Measurements from ENCODE around the gene RAB32. TPM values are rescaled to one million over a fixed set of nuclear protein-coding genes. Genes with fewer than 3 reads are reported as not detected.

Gene RAB32
- polyA plus RNA-seq, 1 of the 3 experiments (the other 2 are of a cell fraction) = 36.9 TPM

- TF ChIP-seq, protein P1, sequence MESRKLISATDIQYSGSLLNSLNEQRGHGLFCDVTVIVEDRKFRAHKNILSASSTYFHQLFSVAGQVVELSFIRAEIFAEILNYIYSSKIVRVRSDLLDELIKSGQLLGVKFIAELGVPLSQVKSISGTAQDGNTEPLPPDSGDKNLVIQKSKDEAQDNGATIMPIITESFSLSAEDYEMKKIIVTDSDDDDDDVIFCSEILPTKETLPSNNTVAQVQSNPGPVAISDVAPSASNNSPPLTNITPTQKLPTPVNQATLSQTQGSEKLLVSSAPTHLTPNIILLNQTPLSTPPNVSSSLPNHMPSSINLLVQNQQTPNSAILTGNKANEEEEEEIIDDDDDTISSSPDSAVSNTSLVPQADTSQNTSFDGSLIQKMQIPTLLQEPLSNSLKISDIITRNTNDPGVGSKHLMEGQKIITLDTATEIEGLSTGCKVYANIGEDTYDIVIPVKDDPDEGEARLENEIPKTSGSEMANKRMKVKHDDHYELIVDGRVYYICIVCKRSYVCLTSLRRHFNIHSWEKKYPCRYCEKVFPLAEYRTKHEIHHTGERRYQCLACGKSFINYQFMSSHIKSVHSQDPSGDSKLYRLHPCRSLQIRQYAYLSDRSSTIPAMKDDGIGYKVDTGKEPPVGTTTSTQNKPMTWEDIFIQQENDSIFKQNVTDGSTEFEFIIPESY (IDR thresholded peaks at IDR 0.05; ENCODE audit: borderline replicate concordance, low read depth) = no peak
- TF ChIP-seq NFIC (IDR thresholded peaks at IDR 0.05; ENCODE audit: borderline replicate concordance) (no peak), GABPA (IDR thresholded peaks at IDR 0.05; ENCODE audit: low read depth) (no peak), YY1 (IDR thresholded peaks at IDR 0.05; ENCODE audit: low read depth) (no peak), FOXJ3 (CRISPR knock-in tag; IDR thresholded peaks at IDR 0.05) (no peak)
- TF ChIP-seq, protein P2, sequence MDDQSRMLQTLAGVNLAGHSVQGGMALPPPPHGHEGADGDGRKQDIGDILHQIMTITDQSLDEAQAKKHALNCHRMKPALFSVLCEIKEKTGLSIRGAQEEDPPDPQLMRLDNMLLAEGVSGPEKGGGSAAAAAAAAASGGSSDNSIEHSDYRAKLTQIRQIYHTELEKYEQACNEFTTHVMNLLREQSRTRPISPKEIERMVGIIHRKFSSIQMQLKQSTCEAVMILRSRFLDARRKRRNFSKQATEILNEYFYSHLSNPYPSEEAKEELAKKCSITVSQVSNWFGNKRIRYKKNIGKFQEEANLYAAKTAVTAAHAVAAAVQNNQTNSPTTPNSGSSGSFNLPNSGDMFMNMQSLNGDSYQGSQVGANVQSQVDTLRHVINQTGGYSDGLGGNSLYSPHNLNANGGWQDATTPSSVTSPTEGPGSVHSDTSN (IDR thresholded peaks at IDR 0.05) = no peak
These were observed 4.3 kb downstream of the RAB32 start (continued) for GRCh38 chr6:146547889-146548288.

DNA sequence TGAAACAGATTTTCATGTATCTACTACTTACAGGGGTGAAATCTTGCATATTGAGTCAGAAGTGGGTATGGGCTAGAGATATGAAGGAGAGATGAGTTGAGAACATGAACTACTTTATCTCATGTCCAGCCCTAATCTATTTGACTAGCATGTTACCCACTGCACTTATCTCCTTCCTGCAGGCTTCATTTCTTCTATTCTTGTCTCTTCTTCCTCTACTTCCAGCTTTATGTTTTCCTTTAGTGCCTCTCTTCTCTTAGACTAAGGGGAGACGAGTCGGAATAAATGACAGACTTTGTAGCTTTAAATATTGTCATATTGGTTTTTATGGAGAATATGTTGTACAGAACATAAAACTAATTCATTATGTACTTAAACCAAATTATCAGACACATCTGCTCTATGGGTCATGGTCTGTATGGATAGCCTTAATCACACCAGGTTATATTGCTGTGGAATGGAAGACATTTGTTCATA lies 5.3 kb downstream of the RAB32 start:
- Histone ChIP-seq H4K20me1 (ENCODE audit: insufficient read depth) (no peaks in the 10 kb centered on the region), H3K4me2 (no peak overlapping the region), H3K9ac (no peak overlapping the region), H3K36me3 (replicated peaks in 1 of 2; ENCODE audit: control insufficient read depth in 1 of 2, insufficient read depth in 2 of 2, low read length in 1 of 2) (peaks cover 29 to 31% of the 10 kb centered on the region in 2 experiments), H3K4me3 (ENCODE audit: low read depth in 2 of 2, low read length in 1 of 2) (no peak overlapping the region), H3K9me2 (no peaks in the 10 kb centered on the region), H3K4me1 (ENCODE audit: control insufficient read depth in 1 of 2, insufficient read depth in 2 of 2, low read depth in 1 of 2, low read length in 1 of 2) (peaks cover 5 to 16% of the 10 kb centered on the region in 2 experiments; a peak in 3 of 4 replicates), H3K27me3 (ENCODE audit: insufficient read depth) (no peaks in the 10 kb centered on the region), H2AFZ (ENCODE audit: low read depth) (no peak overlapping the region), H3K79me2 (ENCODE audit: insufficient read depth) (peaks cover 90% of the 10 kb centered on the region), H3K27ac (ENCODE audit: low read depth in 2 of 2, low read length in 1 of 2) (no peak overlapping the region), H3F3A (replicated peaks; ENCODE audit: insufficient read depth) (peaks cover 9% of the 10 kb centered on the region), H3K9me3 (no peaks in the 10 kb centered on the region)
- WGBS (ENCODE audit: low lambda C conversion rate) = 94% methylated on average over 2 of the region's 2 CpGs
- no peak for DNase-seq
- no peak for TF ChIP-seq RAD21 (IDR thresholded peaks at IDR 0.05; ENCODE audit: low read length)
- TF ChIP-seq RCOR1 (IDR thresholded peaks at IDR 0.05; ENCODE audit: low read length) = no peak
- no peak for TF ChIP-seq POLR2AphosphoS5 (IDR thresholded peaks at IDR 0.05; ENCODE audit: low read depth, low read length)
- TF ChIP-seq RXRA (IDR thresholded peaks at IDR 0.05; ENCODE audit: borderline replicate concordance, low read depth) = no peak
- ChIA-PET CTCF (no interaction called here), POLR2A (no interaction called here)

GRCh38 chr6:146550911-146551310 lies 7.3 kb downstream of the RAB32 start:
- 97% methylated on average over 6 of the region's 6 CpGs for WGBS (ENCODE audit: low lambda C conversion rate)
- H3F3A ChIP-seq (replicated peaks; ENCODE audit: insufficient read depth) = peaks cover 9% of the 10 kb centered on the region
- no peaks in the 10 kb centered on the region for H4K20me1 ChIP-seq (ENCODE audit: insufficient read depth)
- peaks cover 42 to 43% of the 10 kb centered on the region in 2 experiments for H3K36me3 ChIP-seq (replicated peaks in 1 of 2; ENCODE audit: control insufficient read depth in 1 of 2, insufficient read depth in 2 of 2, low read length in 1 of 2)
- no peak overlapping the region for H3K27ac ChIP-seq (ENCODE audit: low read depth in 2 of 2, low read length in 1 of 2)
- CTCF ChIA-PET = no interaction called here
- POLR2A ChIA-PET = no interaction called here
- no peak overlapping the region for H3K9ac ChIP-seq
- H3K4me2 ChIP-seq = no peak overlapping the region
- DNase-seq = no peak
- H3K4me3 ChIP-seq (ENCODE audit: low read depth in 2 of 2, low read length in 1 of 2) = no peak overlapping the region
- peaks cover 70% of the 10 kb centered on the region for H3K79me2 ChIP-seq (ENCODE audit: insufficient read depth)
- no peaks in the 10 kb centered on the region for H3K27me3 ChIP-seq (ENCODE audit: insufficient read depth)
- H3K9me3 ChIP-seq = no peaks in the 10 kb centered on the region
- H2AFZ ChIP-seq (ENCODE audit: low read depth) = no peak overlapping the region
- H3K9me2 ChIP-seq = no peaks in the 10 kb centered on the region
- H3K4me1 ChIP-seq (ENCODE audit: control insufficient read depth in 1 of 2, insufficient read depth in 2 of 2, low read depth in 1 of 2, low read length in 1 of 2) = peaks cover 0 to 4% of the 10 kb centered on the region in 2 experiments; a peak in 3 of 4 replicates
- no peak for TF ChIP-seq USF2 (IDR thresholded peaks at IDR 0.05; ENCODE audit: borderline replicate concordance, low read depth, low read length)
- TF ChIP-seq, protein P1 (IDR thresholded peaks at IDR 0.05; ENCODE audit: borderline replicate concordance, low read depth) = no peak
- TF ChIP-seq FOSL2 (IDR thresholded peaks at IDR 0.05; ENCODE audit: borderline replicate concordance, low read depth) = no peak
- TF ChIP-seq EP300 (IDR thresholded peaks at IDR 0.05; ENCODE audit: borderline replicate concordance in 1 of 2, low read depth in 1 of 2, low read length in 1 of 2) = no peak
- no peak for TF ChIP-seq ELF1 (IDR thresholded peaks at IDR 0.05)
- TF ChIP-seq YY1 (IDR thresholded peaks at IDR 0.05; ENCODE audit: low read depth) = no peak
- no peak for TF ChIP-seq TEAD4 (IDR thresholded peaks at IDR 0.05; ENCODE audit: borderline replicate concordance, insufficient read depth)
- no peak for TF ChIP-seq GATA2 (CRISPR knock-in tag; IDR thresholded peaks at IDR 0.05)
- no peak for TF ChIP-seq TAF1 (IDR thresholded peaks at IDR 0.05; ENCODE audit: borderline replicate concordance, low read depth, low read length)
- TF ChIP-seq POLR2AphosphoS5 (IDR thresholded peaks at IDR 0.05; ENCODE audit: low read depth, low read length) = no peak
- TF ChIP-seq, protein P3, sequence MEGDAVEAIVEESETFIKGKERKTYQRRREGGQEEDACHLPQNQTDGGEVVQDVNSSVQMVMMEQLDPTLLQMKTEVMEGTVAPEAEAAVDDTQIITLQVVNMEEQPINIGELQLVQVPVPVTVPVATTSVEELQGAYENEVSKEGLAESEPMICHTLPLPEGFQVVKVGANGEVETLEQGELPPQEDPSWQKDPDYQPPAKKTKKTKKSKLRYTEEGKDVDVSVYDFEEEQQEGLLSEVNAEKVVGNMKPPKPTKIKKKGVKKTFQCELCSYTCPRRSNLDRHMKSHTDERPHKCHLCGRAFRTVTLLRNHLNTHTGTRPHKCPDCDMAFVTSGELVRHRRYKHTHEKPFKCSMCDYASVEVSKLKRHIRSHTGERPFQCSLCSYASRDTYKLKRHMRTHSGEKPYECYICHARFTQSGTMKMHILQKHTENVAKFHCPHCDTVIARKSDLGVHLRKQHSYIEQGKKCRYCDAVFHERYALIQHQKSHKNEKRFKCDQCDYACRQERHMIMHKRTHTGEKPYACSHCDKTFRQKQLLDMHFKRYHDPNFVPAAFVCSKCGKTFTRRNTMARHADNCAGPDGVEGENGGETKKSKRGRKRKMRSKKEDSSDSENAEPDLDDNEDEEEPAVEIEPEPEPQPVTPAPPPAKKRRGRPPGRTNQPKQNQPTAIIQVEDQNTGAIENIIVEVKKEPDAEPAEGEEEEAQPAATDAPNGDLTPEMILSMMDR (IDR thresholded peaks at IDR 0.05) = no peak
- TF ChIP-seq RAD21 (IDR thresholded peaks at IDR 0.05; ENCODE audit: low read length) = no peak
